ENCODE results near the gene NUDT3.
"Not testable (repeated sequence)": the region's sequence is repeated elsewhere in the genome, so short reads cannot be mapped to it uniquely, and the experiment has no call there.

NUDT3 gene

DNA sequence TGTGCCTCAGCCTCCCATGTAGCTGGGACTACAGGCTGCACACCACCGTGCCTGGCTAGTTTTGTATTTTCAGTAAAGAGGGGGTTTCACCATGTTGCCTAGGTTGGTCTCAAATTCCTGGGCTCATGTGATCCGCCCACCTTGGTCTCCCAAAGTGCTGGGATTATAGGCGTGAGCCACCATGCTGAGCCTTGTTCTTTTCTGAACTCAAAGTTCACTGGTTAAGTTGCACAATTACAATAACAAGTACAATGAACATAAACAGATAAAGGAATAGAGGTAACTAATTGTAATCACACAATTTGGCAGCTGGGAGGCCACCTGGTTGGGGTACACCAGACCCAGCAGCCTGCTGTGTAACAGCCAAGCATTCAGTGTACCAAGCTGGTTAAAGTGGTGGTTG is 6.7 kb downstream of the NUDT3 start:
- no peak for TF ChIP-seq CTCF (IDR thresholded peaks at IDR 0.05; ENCODE audit: low read depth, low read length)
- no peak overlapping the region for H3K4me3 ChIP-seq (ENCODE audit: low read depth, low read length)

- H3K4me3 ChIP-seq (ENCODE audit: low read depth, low read length): no peak overlapping the region
- no peak for TF ChIP-seq CTCF (IDR thresholded peaks at IDR 0.05; ENCODE audit: low read depth, low read length)
Measured at GRCh38 chr6:34384321-34385153, 7.9 kb downstream of the NUDT3 start.

GRCh38 chr6:34383656-34384320 is 8.7 kb downstream of the NUDT3 start:
- TF ChIP-seq CTCF (IDR thresholded peaks at IDR 0.05; ENCODE audit: low read depth, low read length): no peak
- no peak overlapping the region for H3K4me3 ChIP-seq (ENCODE audit: low read depth, low read length)

- no peak for TF ChIP-seq CTCF (IDR thresholded peaks at IDR 0.05; ENCODE audit: low read depth, low read length)
- no peak overlapping the region for H3K4me3 ChIP-seq (ENCODE audit: low read depth, low read length)
Measured at GRCh38 chr6:34383161-34383631, 9.3 kb downstream of the NUDT3 start.

- TF ChIP-seq CTCF (IDR thresholded peaks at IDR 0.05; ENCODE audit: low read depth, low read length): no peak
- no peak overlapping the region for H3K4me3 ChIP-seq (ENCODE audit: low read depth, low read length)
Measured at GRCh38 chr6:34381081-34381480, 11.4 kb downstream of the NUDT3 start.

DNA sequence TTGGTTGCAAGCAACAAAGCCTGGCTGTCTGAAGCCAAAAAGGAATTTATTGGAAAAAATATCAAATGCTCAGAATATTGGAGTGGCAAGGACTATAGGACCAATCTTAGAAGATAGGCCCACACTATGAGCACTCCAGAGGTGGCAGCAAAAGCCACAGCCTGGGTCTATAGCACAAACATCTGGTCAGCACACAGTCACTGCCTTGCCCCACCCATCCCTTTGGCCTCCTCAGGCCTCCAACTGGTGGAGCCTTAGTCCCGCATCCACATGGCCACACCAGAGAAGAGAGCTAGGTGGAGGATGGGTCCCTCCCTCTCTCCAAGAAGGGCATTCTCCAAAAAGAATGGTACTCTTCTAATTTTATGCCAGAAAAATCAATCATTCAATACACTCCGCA is 14.0 kb downstream of the NUDT3 start:
- no peak overlapping the region for H3K4me3 ChIP-seq (ENCODE audit: low read depth, low read length)
- no peak for TF ChIP-seq CTCF (IDR thresholded peaks at IDR 0.05; ENCODE audit: low read depth, low read length)

DNA sequence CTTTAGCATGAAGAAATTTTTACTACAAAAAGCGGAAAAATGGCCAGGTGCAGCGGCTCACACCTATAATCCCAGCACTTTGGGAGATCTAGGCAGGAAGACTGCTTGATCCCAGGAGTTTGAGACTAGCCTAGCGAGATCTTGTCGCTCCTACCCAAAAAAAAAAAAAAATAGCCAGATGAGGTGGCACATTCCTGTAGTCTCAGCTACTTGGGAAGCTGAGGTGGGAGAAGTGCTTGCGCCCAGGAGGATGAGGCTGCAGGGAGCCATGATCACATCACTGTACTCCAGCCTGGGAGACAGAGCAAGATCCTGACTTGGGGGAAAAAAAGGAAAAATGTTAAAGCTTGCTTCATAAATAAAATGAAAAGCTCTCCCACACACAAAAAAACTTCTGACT is 14.5 kb downstream of the NUDT3 start:
- no peak overlapping the region for H3K4me3 ChIP-seq (ENCODE audit: low read depth, low read length)
- no peak for TF ChIP-seq CTCF (IDR thresholded peaks at IDR 0.05; ENCODE audit: low read depth, low read length)

DNA sequence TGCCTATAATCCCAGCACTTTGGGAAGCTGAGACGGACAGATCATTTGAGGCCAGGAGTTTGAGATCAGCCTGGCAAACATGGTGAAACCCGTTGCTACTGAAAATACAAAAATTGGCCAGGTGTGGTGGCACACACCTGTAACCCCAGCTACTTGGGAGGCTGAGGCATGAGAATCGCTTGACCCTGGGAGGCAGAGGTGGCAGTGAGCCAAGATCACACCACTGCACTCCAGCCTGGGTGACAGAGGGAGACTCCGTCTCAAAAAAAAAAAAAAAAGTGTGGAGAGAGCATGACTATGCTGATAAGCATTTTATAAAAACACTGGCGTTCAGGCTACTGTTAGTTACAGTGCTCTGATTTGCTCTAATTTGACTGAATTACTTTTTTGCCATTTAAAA is 14.9 kb downstream of the NUDT3 start:
- not testable (repeated sequence) for H3K4me3 ChIP-seq (ENCODE audit: low read depth, low read length)
